Transverse colon (tissue), 4 donors: Measurements from ENCODE around the gene SHISA7. TPM values are rescaled to one million over a fixed set of nuclear protein-coding genes. Genes with fewer than 3 reads are reported as not detected.

Experiments
- DNase-seq: peaks from one replicate; pipeline ENCODE4 v3.0.0-alpha.2; 2019
- H3K27ac ChIP-seq, 4 donors: fragments of 200-600 bp; sonication (generic); 2 replicates each; pipeline ENCODE4 v1.5.1; 2016 to 2018; ENCODE audit warnings: inconsistent platforms in 4 of 4
- H3K27me3 ChIP-seq: fragments of 200-600 bp; sonication (generic); 2 replicates; pipeline ENCODE4 v1.5.1; 2017; ENCODE audit warnings: inconsistent platforms
- H3K36me3 ChIP-seq, 4 donors: fragments of 200-600 bp; sonication (generic); 2 replicates each; pipeline ENCODE4 v1.5.1; 2017 to 2019; ENCODE audit warnings: inconsistent platforms in 4 of 4
- H3K4me1 ChIP-seq, 4 donors: fragments of 200-600 bp; sonication (generic); 2 replicates each; pipeline ENCODE4 v1.5.1; 2017 to 2020; ENCODE audit warnings: inconsistent platforms in 4 of 4
- H3K4me3 ChIP-seq, 4 donors: fragments of 200-600 bp; sonication (generic); 1 replicate in 1 of 4; 2 replicates in 3 of 4; pipeline versions ENCODE4 v1.5.1 to v1.6.1; 2017 to 2019; ENCODE audit warnings: inconsistent platforms in 4 of 4
- H3K9me3 ChIP-seq, 2 donors: fragments of 200-600 bp; sonication (generic); 2 replicates each; pipeline ENCODE4 v1.5.1; 2017 to 2019; ENCODE audit warnings: inconsistent platforms in 2 of 2
- CTCF ChIP-seq, 5 experiments: fragments of 200-600 bp in 3 of 5; fragments of 450-650 bp in 2 of 5; sonication (generic) in 3 of 5; IDR thresholded peaks; 1 replicate in 2 of 5; 2 replicates in 3 of 5; pipeline ENCODE4 v1.5.1; 2016 to 2017; ENCODE audit warnings: antibody characterized with exemption in 5 of 5, inconsistent platforms in 3 of 5, mild to moderate bottlenecking in 2 of 5, moderate library complexity in 1 of 5
- EP300 ChIP-seq: sonication (generic); formaldehyde crosslinking; IDR thresholded peaks from one replicate; pipeline ENCODE4 v1.6.1; 2017; ENCODE audit warnings: antibody characterized with exemption, low read depth
- POLR2A ChIP-seq: fragments of 450-650 bp; IDR thresholded peaks from one replicate; pipeline ENCODE4 v1.6.1; 2016; ENCODE audit warnings: antibody characterized with exemption, mild to moderate bottlenecking, moderate library complexity
- POLR2AphosphoS5 ChIP-seq, 3 donors: sonication (generic); formaldehyde crosslinking; IDR thresholded peaks; one replicate each; pipeline ENCODE4 v1.6.1; 2016; ENCODE audit warnings: antibody characterized with exemption in 3 of 3
- WGBS, 2 donors: methylation state at CpG; one replicate each; pipeline ENCODE4 v1.1.5; 2018; ENCODE audit warnings: low coverage in 1 of 2; 5-methylcytosine and 5-hydroxymethylcytosine counted together
- in situ Hi-C, 4 donors: fragments of 200-750 bp; cut with MboI; loops; one replicate each; pipeline versions ENCODE4 v1.15.0 to v1.15.1; 2017; ENCODE audit warnings: low sequenced_read_pairs in 3 of 4, low pct_ligation_motif_present in 1 of 4, low pct_unique_long_range_greater_than_20kb in 1 of 4
- intact Hi-C: fragments of 100-400 bp; cut with DNase I; formaldehyde crosslinking; loops from one replicate; pipeline ENCODE4 v1.15.1; 2023; ENCODE audit warnings: low total_unique reads
- total RNA-seq, 4 donors: library from RNA; depleted of rRNA; stranded (reverse); fragments of >200 nt; gene quantifications; one replicate each; pipeline ENCODE4 v1.1.0, GENCODE V29; 2016

The SHISA7 gene
- total RNA-seq, 4 donors from 2014 or later = 0.75 TPM; not detected in 3

GRCh38 chr19:55398200-55398925 is 44.7 kb downstream of the SHISA7 start:
- DNase-seq = no peak
- Histone ChIP-seq H3K9me3 (no peaks in the 10 kb centered on the region), H3K4me3 (no peak overlapping the region), H3K4me1 (no peaks in the 10 kb centered on the region), H3K27me3 (no peaks in the 10 kb centered on the region), H3K36me3 (peaks cover 0 to 16% (median 0%) of the 10 kb centered on the region in 4 donors), H3K27ac (no peak overlapping the region)
- intact Hi-C loops = no loop called here
- no peak for TF ChIP-seq CTCF (IDR thresholded peaks at IDR 0.05)
- no peak for TF ChIP-seq EP300
- no peak for TF ChIP-seq POLR2A
- no peak for TF ChIP-seq POLR2AphosphoS5 (IDR thresholded peaks at IDR 0.05)
- 78 to 79% methylated on average over 4 to 12 of the region's 12 CpGs for WGBS, 2 donors
- in situ Hi-C loops = loop anchor here in 1 of 4 donors (25.0 kb wide), 1 partner anchor 111 kb away; the partner anchor contains the start of genes BRSK1 and HSPBP1

- WGBS, 2 donors = 79 to 90% methylated on average over 7 to 18 of the region's 18 CpGs
These were observed 50.0 kb downstream of the SHISA7 start for GRCh38 chr19:55392820-55393761.

GRCh38 chr19:55391702-55392615 is 51.1 kb downstream of the SHISA7 start:
- 76 to 77% methylated on average over 10 to 18 of the region's 18 CpGs for WGBS, 2 donors
- H3K27ac ChIP-seq = no peak overlapping the region
- no peak overlapping the region for H3K4me3 ChIP-seq
- intact Hi-C loops (no loop called here), in situ Hi-C loops (loop anchor here in 1 of 4 donors (25.0 kb wide), 1 partner anchor 105 kb away; the partner anchor contains the start of genes BRSK1 and HSPBP1)
- no peaks in the 10 kb centered on the region for H3K27me3 ChIP-seq
- peaks cover 19 to 32% (median 20%) of the 10 kb centered on the region in 4 donors for H3K4me1 ChIP-seq
- DNase-seq = no peak
- TF ChIP-seq POLR2AphosphoS5 (IDR thresholded peaks at IDR 0.05) (no peak), POLR2A (no peak), CTCF (IDR thresholded peaks at IDR 0.05) (no peak), EP300 (no peak)
- H3K36me3 ChIP-seq = peaks cover 0 to 6% (median 0%) of the 10 kb centered on the region in 4 donors
- H3K9me3 ChIP-seq = no peaks in the 10 kb centered on the region

More at GRCh38 chr19:55392820-55393761, 50.0 kb downstream of the SHISA7 start:
- TF ChIP-seq POLR2A = no peak
- TF ChIP-seq EP300 = no peak
- no peak for TF ChIP-seq POLR2AphosphoS5 (IDR thresholded peaks at IDR 0.05)
- TF ChIP-seq CTCF (IDR thresholded peaks at IDR 0.05) = no peak
- DNase-seq = no peak
- H3K4me3 ChIP-seq = no peak overlapping the region
- intact Hi-C loops = no loop called here
- H3K27me3 ChIP-seq = no peaks in the 10 kb centered on the region
- no peak overlapping the region for H3K27ac ChIP-seq
- in situ Hi-C loops = loop anchor here in 1 of 4 donors (25.0 kb wide), 1 partner anchor 106 kb away; the partner anchor contains the start of genes BRSK1 and HSPBP1
- H3K9me3 ChIP-seq = no peaks in the 10 kb centered on the region
- peaks cover 7 to 21% (median 9%) of the 10 kb centered on the region in 4 donors for H3K4me1 ChIP-seq
- H3K36me3 ChIP-seq = peaks cover 0 to 6% (median 0%) of the 10 kb centered on the region in 4 donors
